Measurements from ENCODE around the gene SFMBT2.

Gene SFMBT2

DNA sequence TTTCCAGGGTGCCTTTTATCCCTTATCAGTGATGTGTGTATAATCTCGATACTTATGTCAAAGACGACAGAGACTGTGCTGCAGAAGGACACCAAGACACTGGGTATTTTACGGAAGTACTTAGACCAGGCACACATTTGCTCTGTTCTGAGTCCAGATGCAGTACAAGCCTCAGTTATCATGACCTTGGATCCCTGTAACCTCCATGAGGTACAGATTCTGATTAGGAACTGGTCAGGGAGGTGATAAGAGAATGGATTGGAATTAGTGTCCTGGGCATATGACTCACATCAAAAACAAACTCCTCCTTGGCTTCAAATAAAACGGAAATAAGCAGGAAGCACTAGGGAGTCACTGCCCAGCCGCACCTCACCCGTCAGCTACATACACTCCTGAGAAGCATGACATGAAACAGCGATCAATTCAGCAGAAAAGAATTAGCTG, 146.5 kb downstream of the SFMBT2 start:
- DNase-seq (ENCODE audit: low read depth): peak; percentile 26

DNA sequence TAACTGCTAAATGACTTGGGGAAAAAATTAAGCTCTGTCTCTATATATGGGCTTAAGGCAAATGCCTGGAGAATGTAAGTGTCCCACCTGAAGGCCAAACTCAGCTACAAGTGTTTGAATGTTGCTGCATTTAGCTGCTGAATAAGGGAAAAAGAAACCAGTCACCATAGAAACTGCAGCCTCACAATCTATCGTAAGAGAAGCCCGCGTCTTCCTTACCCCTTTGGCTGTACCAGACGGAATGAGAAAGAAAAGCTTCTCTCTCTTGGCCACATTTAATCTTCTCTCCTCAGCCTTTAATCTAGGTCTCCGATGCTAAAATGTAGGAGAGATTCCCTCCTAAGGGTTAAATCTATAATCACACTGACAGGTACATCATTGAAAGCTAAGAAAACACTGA, 147.2 kb downstream of the SFMBT2 start:
- no peak for DNase-seq (ENCODE audit: low read depth)

DNA sequence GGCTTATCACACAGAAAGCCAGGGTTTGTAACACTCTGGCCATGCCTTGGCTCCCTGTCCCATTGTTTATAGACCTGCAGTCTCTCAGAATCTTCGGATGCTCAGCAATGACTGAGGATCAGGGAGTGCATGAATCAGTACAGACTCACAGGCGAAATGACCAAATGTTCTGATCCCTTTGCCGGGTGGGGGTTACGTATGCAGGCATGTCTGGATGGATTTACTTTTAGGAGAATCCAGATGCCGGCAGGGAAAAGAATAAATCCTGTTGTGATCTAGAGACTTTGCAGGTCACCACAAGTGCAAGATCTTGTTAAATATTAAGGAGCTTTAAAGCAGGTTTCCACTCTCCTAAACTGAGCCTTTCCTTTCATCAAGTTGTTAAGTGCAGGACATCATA, 149.5 kb downstream of the SFMBT2 start:
- DNase-seq (ENCODE audit: low read depth): peak; percentile 59

DNA sequence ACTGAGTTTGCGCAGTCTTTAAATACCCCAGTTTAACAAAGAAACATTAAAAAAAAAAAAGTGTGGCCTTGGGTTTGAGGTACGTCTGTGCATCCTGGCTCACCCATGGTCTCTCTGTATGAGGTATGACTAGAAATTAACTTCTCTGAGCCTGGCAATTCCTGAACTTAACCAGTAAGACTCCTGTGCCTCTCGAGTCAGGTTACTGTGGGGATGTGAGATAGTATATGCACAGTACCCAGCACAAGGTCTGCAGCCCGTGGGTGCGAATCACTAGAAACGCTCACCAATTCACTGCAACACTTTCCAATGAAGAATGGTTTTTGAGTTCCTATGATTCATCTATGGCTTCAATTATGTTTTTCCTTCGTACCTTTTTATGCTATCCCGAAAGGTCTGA, 149.9 kb downstream of the SFMBT2 start:
- peak; percentile 16 for DNase-seq (ENCODE audit: low read depth)

DNA sequence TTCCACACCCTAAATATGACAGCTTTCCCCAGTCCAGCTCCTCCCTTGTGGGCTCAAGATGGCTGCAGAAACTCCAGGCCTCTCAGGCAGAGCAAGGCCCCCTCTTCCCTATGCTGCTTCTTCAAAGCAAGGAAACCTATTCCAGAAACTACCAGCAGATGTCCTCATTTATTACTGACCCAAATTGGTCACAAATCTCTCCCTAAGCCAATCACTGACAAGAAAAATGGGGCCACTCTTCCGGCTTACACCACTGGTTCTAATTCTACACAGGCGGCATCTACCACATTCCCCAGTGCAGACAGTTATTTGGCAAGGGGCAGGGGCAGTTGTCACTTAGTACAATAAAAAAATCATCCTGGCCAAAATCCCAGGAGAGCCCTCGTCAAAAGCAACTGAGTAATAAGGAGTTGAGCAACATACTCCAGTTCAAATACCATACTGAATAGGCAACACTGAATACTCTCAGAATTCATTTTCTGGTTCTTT, 150.4 kb downstream of the SFMBT2 start:
- peak; percentile 95 for DNase-seq (ENCODE audit: low read depth)

DNA sequence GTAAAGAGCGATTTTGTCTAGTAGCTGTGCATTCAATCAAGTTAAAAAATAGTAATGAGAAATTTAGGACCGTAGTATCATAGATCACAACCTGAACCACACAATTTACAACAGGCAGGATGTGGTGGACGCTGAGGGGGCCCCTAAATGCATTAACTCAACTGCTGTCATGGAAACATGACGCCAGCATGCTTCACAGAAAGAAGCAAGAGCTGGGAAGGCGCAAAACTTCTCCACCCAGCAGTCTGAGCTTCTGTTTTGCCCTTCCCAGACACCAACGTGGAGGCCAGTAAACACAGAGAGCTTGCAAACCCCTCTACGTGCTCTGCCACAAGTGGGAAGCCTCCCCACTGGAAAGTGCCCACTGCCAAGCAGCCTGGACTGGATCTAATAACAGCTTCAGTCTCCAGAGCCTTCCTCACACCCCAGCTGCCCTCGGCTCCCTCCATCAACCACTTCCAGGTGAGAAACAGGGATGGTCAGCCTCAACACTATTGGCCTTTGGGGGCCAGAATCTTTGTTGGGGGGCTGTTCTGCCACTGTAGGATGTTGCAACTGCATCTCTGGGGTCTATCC, 151.8 kb downstream of the SFMBT2 start:
- DNase-seq (ENCODE audit: low read depth): peak; percentile 28

DNA sequence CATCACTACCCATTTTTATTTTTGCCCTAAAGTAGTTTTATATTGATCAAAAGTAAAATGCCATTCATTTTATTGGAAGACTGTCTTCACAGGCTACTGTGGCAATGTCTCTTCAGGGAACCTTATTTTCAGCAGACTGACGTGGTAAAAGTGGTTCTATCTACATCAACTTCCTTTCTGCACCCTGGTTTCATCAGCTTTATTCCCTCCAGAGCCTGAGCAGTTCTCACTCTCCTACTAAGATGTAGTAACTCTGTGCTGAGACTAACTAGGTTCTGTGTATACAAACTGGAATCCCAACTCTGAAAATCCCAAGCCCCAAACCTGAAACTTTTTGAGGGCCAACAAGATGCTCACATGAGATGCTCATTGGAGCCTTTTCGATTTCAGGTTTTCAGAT, 155.3 kb downstream of the SFMBT2 start:
- no peak for DNase-seq (ENCODE audit: low read depth)

DNA sequence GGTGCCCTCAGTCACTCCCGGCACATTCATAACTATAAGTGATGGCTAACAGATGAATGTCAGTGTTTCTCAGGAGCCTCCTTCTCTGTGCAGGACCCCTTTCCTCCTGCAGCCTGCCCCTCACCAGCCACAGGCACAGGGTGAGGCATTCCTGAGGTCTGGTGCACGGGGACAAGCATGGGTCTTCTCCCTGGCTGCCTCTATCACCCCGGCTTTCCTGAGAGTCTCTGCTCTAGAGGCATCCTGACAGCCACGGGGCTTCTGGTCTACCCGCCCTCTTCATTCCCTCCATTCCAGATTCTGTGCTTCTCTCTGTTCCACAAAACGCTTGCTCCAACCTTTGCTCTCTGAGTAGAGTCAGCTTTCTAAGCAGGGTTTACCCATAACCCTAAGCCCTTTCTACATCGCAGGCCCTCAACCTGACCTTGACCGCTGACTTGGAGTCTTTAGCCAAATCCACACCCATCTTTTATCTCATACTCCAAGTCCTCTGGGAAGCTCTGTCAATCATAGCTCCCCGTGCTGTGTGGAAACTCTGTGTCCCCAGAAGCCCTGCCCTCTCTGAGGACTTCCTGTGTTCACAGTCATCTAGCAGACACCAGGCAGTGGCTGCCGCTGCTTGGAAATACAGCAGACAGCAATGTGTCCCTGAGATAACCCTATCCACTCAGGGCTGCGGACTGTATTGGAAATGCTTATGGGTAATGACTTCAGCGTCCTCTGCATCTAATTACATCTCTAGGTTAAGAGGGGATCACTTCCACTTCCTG, 159.0 kb downstream of the SFMBT2 start:
- no peak for DNase-seq (ENCODE audit: low read depth)

DNA sequence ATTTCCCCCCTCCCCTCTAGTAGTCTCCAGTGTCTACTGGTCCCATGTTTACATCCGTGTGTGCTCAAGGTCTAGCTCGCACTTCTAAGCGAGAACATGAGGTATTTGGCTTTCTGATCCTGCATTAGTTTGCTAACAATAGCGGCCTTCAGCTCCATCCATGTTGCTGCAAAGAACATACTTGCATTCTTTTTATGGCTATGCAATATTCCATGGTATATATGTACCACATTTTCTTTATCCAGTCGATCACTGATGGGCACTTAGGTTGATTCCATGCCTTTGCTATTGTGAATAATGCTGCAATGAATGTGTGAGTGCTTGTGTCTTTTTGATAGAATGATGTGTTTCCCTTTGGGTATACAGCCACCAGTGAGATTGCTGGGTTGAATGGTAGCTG, 160.6 kb downstream of the SFMBT2 start:
- no peak for DNase-seq (ENCODE audit: low read depth)

DNA sequence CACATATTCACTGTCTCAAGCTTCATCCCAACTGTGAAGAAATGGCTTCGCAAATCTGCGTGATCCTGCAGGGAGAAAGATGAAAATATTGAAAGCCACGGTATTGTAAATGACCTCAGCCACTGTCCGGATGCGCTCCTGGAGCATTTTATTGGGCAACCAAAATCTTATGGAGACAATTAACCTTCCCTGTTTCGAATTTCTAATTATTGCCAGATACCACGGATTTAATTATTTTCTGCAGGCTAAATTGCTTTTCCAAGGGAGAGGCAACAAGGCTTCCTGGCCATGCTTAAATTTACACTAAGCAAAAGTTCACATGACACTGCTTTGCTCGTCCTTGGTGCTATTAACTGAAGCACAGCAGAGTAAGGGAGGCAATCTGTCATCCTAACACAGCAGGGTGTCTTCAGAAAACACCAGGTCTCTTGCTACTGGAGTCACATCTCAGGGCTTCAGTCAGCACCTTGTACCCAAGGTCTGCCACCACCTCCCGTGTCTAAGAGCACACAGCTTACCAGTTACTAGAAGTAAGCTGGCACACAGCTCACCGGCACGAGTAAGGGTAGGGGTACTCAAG, 162.2 kb downstream of the SFMBT2 start:
- no peak for DNase-seq (ENCODE audit: low read depth)

DNA sequence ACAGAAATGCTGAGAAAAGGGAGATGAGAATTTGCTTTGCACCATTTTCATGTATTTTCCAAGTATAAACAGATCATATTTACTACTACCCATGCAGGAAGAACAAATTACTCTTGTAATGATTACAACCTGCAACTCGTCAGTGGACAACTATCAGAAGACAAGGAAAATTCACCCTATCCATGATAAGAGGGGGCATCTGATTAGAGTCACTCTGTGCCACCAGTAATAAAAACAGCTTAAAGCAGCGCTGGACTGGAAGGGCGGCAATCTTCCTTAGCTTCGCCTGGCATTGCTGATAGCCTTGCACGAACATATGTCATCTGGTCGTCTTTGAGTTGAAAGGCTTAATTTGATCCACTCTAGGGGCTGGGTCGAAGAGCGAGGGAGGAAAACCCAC, 162.7 kb downstream of the SFMBT2 start:
- DNase-seq (ENCODE audit: low read depth): no peak

DNA sequence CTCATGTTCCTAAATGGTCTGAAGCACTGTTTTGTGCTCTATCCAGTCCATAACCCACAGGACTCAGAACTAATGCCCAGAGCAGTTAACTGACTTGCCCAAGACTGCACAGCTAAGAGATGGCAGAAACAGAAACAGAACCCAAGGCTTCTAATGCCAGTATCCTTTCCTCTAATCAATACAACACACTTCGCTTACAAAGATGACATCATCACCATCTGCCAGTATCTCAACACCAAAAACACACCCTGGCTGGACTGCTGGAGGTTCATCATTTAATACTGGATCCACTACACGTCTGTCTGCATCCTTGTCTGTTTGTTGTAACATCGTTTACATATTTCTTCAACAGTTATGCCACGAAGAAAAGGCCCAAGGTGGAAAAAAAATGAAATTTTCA, 165.3 kb downstream of the SFMBT2 start:
- DNase-seq (ENCODE audit: low read depth): no peak

DNA sequence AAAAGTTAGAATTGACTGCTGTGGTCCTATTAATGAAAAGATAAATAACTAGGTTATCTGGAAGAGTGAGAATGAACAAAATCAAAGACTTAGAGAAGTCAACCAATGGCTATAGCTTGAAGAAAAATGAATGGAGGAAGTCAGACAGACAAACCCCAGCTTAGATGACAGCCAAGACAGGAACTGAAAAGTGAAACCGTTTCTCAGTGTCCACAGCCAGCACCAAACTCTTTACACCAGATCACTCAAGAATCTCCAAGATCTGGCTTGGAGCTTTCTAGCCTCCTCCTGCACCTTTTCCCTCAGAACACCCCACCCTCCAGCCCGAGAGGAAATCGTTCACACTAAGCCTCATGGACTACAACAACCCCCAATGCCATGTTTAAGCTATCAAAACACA, 167.0 kb downstream of the SFMBT2 start:
- no peak for DNase-seq (ENCODE audit: low read depth)

DNA sequence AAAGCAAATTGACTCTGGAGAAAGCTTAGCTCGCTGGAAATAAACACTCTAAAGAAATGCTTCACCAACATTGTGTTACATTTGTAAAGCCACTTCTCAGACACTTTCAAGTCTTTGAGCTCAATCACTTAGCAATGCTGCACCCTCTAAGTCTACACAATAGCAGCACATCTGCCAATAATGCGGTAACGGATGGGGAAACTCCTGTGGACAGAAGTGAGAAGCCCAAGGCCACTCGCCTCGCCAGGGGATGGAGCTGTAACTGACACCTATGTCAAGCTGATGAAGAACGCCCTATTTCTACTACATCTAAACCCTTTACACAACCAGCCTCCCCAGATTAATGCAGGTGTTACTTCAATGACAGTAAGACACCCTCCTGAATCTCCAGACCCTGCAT, 167.7 kb downstream of the SFMBT2 start:
- no peak for DNase-seq (ENCODE audit: low read depth)

DNA sequence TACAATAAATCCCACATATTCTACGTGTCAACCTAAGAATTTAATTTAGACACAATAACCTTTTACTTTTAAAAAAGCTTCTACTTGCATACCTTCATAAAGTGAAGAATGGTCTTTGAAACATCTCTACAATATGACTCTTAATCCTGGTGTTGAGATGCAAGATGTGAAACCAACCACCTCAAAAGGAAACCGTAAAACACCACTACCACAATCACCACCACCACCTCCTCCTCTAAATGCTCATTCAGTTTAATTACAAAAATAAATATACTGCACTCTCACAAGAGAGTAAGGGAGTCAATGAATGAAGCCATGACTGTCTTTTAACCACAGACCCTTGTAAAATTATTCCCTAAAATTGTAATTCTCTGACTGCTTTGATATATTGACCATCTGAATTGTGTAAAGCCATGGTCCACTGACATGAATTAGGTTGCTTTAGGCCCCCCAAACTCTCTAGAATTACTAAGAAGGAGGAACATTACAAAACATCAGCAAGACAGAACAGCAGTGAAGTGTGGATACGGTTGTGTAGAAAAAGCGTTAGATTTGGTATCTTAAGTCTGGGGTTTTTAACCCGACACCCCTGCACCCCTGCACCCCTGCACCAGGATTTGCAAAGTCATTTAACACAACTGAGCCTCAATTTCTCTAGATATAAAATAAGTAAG, 171.4 kb downstream of the SFMBT2 start:
- DNase-seq (ENCODE audit: low read depth): no peak

DNA sequence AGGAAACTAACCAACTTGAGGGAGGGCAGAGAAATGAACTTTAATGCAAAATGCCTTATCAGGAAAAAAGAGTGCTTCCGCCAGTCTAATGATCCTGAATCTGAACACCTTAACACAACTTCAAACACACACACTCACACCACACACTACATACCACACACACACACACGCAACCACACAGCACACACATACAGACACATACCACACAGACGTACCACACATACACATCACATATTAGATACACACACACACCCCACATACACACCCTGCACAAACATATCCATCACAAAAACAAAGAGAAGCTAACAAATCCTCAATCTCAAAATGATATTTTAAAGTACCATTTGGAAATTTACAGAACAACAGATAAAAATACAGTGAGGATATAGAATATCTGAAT, 175.5 kb downstream of the SFMBT2 start:
- DNase-seq (ENCODE audit: low read depth): no peak

DNA sequence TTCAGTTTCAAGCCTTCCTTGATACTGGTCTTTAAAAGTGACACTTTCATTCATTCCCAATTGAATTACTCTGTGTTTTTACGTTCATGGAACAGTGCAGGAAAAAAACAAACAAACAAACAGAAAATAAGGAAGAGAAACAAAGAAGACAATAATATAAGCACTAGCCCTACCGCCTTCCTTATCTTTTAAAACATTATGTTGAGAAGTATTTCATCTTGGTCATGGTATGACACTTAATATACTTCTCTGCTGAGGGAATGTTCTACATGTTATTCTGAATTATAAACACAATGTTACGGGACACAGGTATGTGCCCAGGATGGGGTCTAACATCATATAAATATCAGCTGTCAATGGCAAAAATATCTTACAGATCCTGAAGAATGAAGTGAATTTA, 176.7 kb downstream of the SFMBT2 start:
- no peak for DNase-seq (ENCODE audit: low read depth)

DNA sequence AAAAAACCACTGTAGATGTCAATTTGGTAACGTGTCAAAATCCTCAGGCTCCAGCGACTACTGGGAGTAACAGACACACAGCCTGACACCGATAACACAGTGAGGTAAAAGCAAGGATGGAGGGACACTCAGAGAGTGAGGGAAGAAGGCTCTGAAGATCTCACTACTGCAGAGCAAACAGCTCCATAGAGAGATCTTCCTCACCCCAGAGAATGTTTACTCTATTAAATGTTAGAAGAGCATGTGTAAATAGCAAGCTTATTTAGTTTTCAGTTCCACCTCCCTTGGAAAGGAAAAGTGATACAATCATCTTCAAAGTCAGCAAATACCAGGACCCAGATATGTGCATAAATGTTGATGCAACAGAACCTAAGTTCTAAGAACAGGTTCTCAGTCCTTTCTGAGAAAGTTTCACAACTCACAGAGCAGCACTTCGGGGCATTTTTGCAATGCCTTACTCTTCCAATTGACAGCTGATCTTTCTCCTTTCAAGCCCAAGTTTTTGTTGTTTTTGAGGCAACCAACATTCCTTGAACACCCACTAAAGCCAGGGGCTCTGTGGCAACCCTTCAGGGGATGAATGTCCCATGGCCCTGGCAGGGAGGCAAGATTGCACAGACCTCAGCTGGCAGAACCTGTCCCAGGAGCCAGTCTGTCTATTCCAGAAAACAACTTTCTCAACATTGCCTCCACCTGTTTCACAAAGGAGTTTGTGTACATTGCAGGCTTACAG, 177.4 kb downstream of the SFMBT2 start:
- DNase-seq (ENCODE audit: low read depth): peak; percentile 17

DNA sequence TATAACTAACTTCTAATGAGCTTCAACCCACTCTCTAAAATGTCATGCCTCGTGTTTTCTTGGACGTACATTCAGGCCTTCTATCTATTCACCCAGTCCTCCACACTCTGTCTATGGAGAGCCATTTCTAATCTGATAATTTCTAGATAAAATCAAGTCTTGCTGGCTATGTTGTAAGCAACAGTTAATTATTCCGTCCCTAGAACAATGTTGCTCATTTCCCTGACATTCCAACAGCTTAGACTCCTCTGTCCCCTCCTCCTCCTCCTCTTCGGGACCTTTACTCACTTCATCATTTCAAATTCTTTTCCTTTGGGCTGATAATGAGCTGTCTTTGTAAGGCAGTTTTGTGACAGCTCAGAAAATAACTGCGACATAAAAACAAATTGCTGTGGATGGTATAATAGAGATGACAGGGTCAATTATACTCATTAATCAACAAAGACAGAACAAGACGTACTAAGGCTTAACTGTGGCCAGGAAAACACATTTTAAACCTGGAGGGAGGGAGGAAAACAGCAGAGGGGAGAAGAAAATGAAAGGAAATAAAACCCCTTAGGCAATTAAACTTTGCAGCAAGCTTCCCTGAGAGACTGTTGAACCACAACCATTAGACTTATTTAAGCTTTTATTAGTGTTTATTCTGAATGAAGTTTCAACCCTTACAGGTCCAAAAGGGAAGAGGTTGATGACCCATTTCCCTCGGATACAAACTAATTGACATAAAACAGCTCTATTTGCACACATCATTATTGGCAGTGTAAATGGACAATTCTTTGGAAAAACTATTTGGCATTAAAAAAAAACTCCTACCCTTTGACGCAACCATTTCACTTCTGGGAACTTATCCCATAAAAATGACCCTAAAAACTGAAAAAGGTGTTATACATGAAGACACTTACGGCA, 179.1 kb downstream of the SFMBT2 start:
- peak; percentile 12 for DNase-seq (ENCODE audit: low read depth)

DNA sequence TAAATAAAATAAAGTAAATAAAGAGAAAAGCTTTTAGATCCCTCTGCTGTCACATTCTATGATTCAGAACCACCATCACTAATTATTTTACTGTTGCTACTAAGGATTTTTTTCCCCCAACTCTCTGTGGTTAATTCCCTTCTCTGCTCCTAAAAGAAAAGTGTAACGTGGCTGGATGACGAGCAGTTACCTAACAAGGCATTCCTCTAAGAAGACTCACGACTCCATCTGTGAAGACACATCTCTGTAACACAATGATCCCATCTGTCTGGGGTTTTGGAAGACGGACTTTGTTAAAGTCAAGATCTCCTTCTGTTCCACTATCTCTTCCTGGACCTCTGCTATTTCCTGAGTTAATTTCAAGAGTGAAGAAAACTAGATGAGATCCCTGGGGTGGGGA, 179.9 kb downstream of the SFMBT2 start:
- DNase-seq (ENCODE audit: low read depth): peak; percentile 68

DNA sequence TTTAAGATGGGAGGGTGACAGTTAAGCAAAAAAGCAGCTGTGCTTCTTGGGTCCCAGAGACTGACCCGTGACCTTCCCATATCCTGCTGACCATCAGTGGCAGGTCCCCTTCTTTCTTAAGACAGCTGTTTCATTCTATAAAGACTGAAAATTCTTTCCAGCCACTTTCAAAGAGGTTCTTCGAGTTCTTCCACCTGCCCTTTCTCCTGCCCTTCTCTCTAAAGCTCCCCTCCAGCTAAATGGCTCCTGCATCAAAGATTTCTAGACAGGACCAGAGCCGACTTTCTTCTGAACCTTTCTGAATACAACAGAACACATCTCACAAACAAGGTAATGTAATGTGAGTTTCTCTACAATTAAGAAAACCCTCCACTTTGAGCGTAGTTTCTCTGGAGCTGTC, 180.8 kb downstream of the SFMBT2 start:
- no peak for DNase-seq (ENCODE audit: low read depth)
